Epithelial cell of esophagus (primary cell): ENCODE measurements around the gene DDX41.

Source experiments
- DNase-seq: peaks from one replicate; pipeline ENCODE4 v3.0.0; 2010; ENCODE audit warnings: low read depth
- H3K4me3 ChIP-seq: 2 replicates; pipeline ENCODE4 v1.5.1; 2011; ENCODE audit warnings: mild to moderate bottlenecking, low read length, control low read depth
- CTCF ChIP-seq: IDR thresholded peaks from 2 replicates; pipeline ENCODE4 v1.5.1; 2011; ENCODE audit warnings: low read depth, mild to moderate bottlenecking, low read length, control low read depth, inconsistent platforms; ENCODE audit not compliant: insufficient read depth; ENCODE audit errors: missing control alignments

The DDX41 gene

GRCh38 chr5:177493795-177494345 is 22.9 kb downstream of the DDX41 start:
- no peak for DNase-seq
- no peak for TF ChIP-seq CTCF
- H3K4me3 ChIP-seq, result no peak overlapping the region

- no peak overlapping the region for H3K4me3 ChIP-seq
- no peak for TF ChIP-seq CTCF
- no peak for DNase-seq
These were observed 23.9 kb downstream of the DDX41 start for GRCh38 chr5:177492841-177493240.

- H3K4me3 ChIP-seq, result no peak overlapping the region
- no peak for DNase-seq
- TF ChIP-seq CTCF, result no peak
These were observed 24.6 kb downstream of the DDX41 start for GRCh38 chr5:177491983-177492746.

- peak; percentile 46 for TF ChIP-seq CTCF
- peak; percentile 57 for DNase-seq
- H3K4me3 ChIP-seq, result no peak overlapping the region
These were observed 25.3 kb downstream of the DDX41 start for GRCh38 chr5:177491429-177491945.

- no peak for DNase-seq
- H3K4me3 ChIP-seq, result no peak overlapping the region
- no peak for TF ChIP-seq CTCF
These were observed 25.8 kb downstream of the DDX41 start for GRCh38 chr5:177490992-177491391.

GRCh38 chr5:177490311-177490991 is 26.3 kb downstream of the DDX41 start:
- H3K4me3 ChIP-seq, result no peak overlapping the region
- TF ChIP-seq CTCF, result no peak
- no peak for DNase-seq
